GM23248 (cell line): ENCODE results near the gene NUB1.

Experiments used
- EZH2 ChIP-seq: fragments of 200-600 bp; sonication (generic); IDR thresholded peaks from 2 replicates; pipeline ENCODE4 v1.6.1; 2018; ENCODE audit warnings: antibody characterized with exemption, mild to moderate bottlenecking; ENCODE audit not compliant: insufficient read depth, poor library complexity, severe bottlenecking
- EZH2phosphoT487 ChIP-seq: fragments of 200-600 bp; sonication (generic); IDR thresholded peaks from 2 replicates; pipeline ENCODE4 v1.6.1; 2018; ENCODE audit warnings: antibody characterized with exemption, moderate library complexity, mild to moderate bottlenecking, low read depth; ENCODE audit not compliant: insufficient read depth

DNA sequence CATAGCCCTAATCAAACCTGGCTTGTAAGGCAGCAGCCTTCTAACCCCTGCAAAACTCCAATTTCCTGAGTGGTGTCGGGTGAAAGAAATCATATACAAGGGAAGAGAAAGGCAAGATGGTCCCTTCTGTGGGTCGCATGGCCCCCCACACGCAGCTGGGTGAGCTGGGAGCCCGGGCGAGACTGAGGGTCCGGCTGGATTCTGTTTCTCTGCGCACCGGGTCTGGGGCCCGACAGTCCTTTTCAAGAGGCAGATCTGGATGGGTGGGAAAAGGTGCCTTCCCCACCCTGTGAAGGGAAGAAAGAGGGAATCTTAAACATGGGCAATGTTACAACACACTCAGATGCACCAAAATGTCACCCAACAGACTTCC is 49.7 kb downstream of the NUB1 start:
- TF ChIP-seq EZH2, result no peak
- TF ChIP-seq EZH2phosphoT487, result no peak
